Occipital lobe (tissue), 2 donors: ENCODE data around the gene LCT. TPM values are rescaled to one million over a fixed set of nuclear protein-coding genes. Genes with fewer than 3 reads are reported as not detected.
A peak's percentile ranks its signal among the peaks of the same experiment; 100 is the strongest.
"Not testable (repeated sequence)": the region's sequence is repeated elsewhere in the genome, so short reads cannot be mapped to it uniquely, and the experiment has no call there.

ENCODE experiments used
- DNase-seq: peaks from one replicate; lab custom pipeline; 2025; lab: John Stamatoyannopoulos, UW
- total RNA-seq: library from RNA; depleted of rRNA; stranded (reverse); fragments of >200 nt; gene quantifications from one replicate; pipeline ENCODE4 v1.2.3, GENCODE V29; 2014

LCT gene
- total RNA-seq, 1 donor from 2014 or later, result not detected

- peak; percentile 36 for DNase-seq
Measured at GRCh38 chr2:135797497-135798274, 39.3 kb downstream of the LCT start.

- DNase-seq, result no peak
Measured at GRCh38 chr2:135796606-135797005, 40.4 kb downstream of the LCT start.

GRCh38 chr2:135795641-135796040 lies 41.3 kb downstream of the LCT start:
- DNase-seq, result not testable (repeated sequence)

- DNase-seq, result no peak
Measured at GRCh38 chr2:135792401-135793150, 44.4 kb downstream of the LCT start.

- no peak for DNase-seq
Measured at GRCh38 chr2:135791418-135792190, 45.4 kb downstream of the LCT start.

GRCh38 chr2:135790423-135790822 lies 46.6 kb downstream of the LCT start:
- DNase-seq, result no peak

- no peak for DNase-seq
Measured at GRCh38 chr2:135786823-135787222, 50.2 kb downstream of the LCT start.

- no peak for DNase-seq
Measured at GRCh38 chr2:135785032-135785431, 52.0 kb downstream of the LCT start.

- no peak for DNase-seq
Measured at GRCh38 chr2:135783439-135783838, 53.5 kb downstream of the LCT start.

- DNase-seq, result no peak
Measured at GRCh38 chr2:135782231-135782630, 54.8 kb downstream of the LCT start.

- DNase-seq, result no peak
Measured at GRCh38 chr2:135776367-135776766, 60.6 kb downstream of the LCT start.

- DNase-seq, result no peak
Measured at GRCh38 chr2:135775420-135775819, 61.6 kb downstream of the LCT start.

- DNase-seq, result no peak
Measured at GRCh38 chr2:135773917-135774316, 63.1 kb downstream of the LCT start.

- no peak for DNase-seq
Measured at GRCh38 chr2:135773319-135773718, 63.7 kb downstream of the LCT start.

- no peak for DNase-seq
Measured at GRCh38 chr2:135768863-135769262, 68.1 kb downstream of the LCT start.

GRCh38 chr2:135762530-135762929 lies 74.5 kb downstream of the LCT start:
- no peak for DNase-seq

- DNase-seq, result no peak
Measured at GRCh38 chr2:135762022-135762421, 75.0 kb downstream of the LCT start.

- no peak for DNase-seq
Measured at GRCh38 chr2:135756692-135757091, 80.3 kb downstream of the LCT start.

- DNase-seq, result no peak
Measured at GRCh38 chr2:135755573-135755972, 81.4 kb downstream of the LCT start.

GRCh38 chr2:135745545-135745944 lies 91.4 kb downstream of the LCT start:
- no peak for DNase-seq

- no peak for DNase-seq
Measured at GRCh38 chr2:135744760-135745314, 92.1 kb downstream of the LCT start.

GRCh38 chr2:135743860-135744259 lies 93.1 kb downstream of the LCT start:
- no peak for DNase-seq
